Body of pancreas (tissue), 4 donors: ENCODE results near the gene ZNF407.

Source experiments
- POLR2A ChIP-seq, 3 donors: fragments of 450-650 bp; IDR thresholded peaks; one replicate each; pipeline ENCODE4 v1.6.1; 2016; ENCODE audit warnings: antibody characterized with exemption in 3 of 3, mild to moderate bottlenecking in 2 of 3
- TF ChIP-seq, protein P1 (sequence below), 7 experiments: fragments of 450-650 bp in 4 of 7; fragments of 200-600 bp in 3 of 7; sonication (generic) in 3 of 7; IDR thresholded peaks; one replicate each; pipeline ENCODE4 v1.5.1; 2016 to 2019; ENCODE audit warnings: antibody characterized with exemption in 7 of 7

DNA sequence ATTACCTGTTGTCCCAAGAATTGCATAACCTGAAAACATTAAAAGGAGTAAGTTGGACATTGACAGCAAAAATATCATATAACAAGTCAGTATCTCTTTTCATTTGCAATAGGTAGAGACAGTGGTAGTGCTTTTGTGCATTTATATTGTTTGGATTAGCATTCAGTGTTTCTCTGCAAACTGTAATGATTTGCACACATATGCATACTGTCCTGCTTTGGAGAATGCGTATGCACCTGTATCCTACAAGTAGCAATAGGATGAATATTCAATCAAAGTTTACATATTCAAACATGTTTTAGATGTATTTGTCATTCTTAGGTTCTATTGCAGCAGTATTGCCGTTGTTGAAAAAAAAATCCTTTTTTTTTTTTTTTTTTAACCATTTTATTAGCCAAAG, 201.9 kb downstream of the ZNF407 start:
- TF ChIP-seq, protein P1, sequence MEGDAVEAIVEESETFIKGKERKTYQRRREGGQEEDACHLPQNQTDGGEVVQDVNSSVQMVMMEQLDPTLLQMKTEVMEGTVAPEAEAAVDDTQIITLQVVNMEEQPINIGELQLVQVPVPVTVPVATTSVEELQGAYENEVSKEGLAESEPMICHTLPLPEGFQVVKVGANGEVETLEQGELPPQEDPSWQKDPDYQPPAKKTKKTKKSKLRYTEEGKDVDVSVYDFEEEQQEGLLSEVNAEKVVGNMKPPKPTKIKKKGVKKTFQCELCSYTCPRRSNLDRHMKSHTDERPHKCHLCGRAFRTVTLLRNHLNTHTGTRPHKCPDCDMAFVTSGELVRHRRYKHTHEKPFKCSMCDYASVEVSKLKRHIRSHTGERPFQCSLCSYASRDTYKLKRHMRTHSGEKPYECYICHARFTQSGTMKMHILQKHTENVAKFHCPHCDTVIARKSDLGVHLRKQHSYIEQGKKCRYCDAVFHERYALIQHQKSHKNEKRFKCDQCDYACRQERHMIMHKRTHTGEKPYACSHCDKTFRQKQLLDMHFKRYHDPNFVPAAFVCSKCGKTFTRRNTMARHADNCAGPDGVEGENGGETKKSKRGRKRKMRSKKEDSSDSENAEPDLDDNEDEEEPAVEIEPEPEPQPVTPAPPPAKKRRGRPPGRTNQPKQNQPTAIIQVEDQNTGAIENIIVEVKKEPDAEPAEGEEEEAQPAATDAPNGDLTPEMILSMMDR (IDR thresholded peaks at IDR 0.05) = no peak
- no peak for TF ChIP-seq POLR2A (IDR thresholded peaks at IDR 0.05)
